Skeletal muscle satellite cell (primary cell): Measurements from ENCODE around the gene CDK11B.

Experiments
- H3K27me3 ChIP-seq: 2 replicates; pipeline ENCODE4 v1.7.0; 2013; ENCODE audit warnings: low read length; ENCODE audit not compliant: control insufficient read depth, insufficient read depth
- H3K36me3 ChIP-seq: 2 replicates; pipeline ENCODE4 v1.7.0; 2013; ENCODE audit warnings: mild to moderate bottlenecking, control low read depth, low read length; ENCODE audit not compliant: insufficient read depth
- H3K4me1 ChIP-seq: 2 replicates; pipeline ENCODE4 v1.7.0; 2013; ENCODE audit warnings: low read length; ENCODE audit not compliant: control insufficient read depth, insufficient read depth
- H3K4me2 ChIP-seq: 2 replicates; pipeline ENCODE4 v1.7.0; 2013; ENCODE audit warnings: mild to moderate bottlenecking, low read length
- H3K4me3 ChIP-seq: 2 replicates; pipeline ENCODE4 v1.7.0; 2013; ENCODE audit warnings: low read length
- H3K9ac ChIP-seq: 2 replicates; pipeline ENCODE4 v1.7.0; 2013; ENCODE audit warnings: mild to moderate bottlenecking, low read depth, low read length, moderate library complexity
- H3K9me3 ChIP-seq: replicated peaks from 2 replicates; pipeline ENCODE4 v1.7.0; 2013; ENCODE audit warnings: mild to moderate bottlenecking, control low read depth, low read length

Gene CDK11B

GRCh38 chr1:1602968-1603506, 55.8 kb downstream of the CDK11B start:
- Histone ChIP-seq H3K27me3 (peaks cover 55% of the 10 kb centered on the region), H3K4me3 (no peak overlapping the region), H3K36me3 (no peaks in the 10 kb centered on the region), H3K4me1 (peaks cover 2% of the 10 kb centered on the region), H3K9me3 (no peaks in the 10 kb centered on the region), H3K9ac (no peak overlapping the region), H3K4me2 (no peak overlapping the region)

DNA sequence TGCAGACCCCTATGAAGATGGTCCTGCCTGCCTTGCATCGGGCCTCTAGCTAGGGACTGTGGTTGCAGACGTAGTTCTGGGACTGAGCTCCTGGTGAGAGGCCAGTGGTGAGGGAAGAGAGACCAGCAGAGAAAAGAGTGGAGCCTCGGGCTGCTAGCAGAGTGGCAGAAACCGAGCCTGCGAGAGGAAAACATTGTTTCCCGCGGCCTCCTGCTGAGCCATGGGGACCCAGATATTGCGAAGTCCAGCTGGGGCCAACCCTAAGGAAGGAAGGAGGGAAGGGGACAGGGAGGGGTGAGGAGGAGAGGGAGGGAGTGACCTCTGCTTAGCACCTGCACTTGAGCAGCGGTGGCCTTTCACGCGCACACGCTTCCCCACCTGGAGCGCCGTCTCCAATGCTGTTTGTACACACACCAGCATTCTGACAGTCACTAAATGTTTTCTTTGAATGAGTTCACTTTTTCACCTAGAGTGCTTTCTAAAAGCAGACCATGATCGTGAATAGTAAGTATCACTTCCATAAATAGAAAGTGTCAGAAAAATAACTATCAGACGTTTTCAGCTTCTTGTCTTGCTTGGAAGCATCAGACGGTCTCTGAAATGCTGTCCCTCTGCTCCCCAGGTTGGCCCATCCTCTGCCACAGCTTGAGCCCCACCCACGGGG, 56.4 kb downstream of the CDK11B start:
- Histone ChIP-seq H3K4me1 (peaks cover 7% of the 10 kb centered on the region), H3K36me3 (no peaks in the 10 kb centered on the region), H3K9ac (no peak overlapping the region), H3K4me2 (no peak overlapping the region), H3K27me3 (peaks cover 61% of the 10 kb centered on the region), H3K4me3 (no peak overlapping the region), H3K9me3 (no peaks in the 10 kb centered on the region)

DNA sequence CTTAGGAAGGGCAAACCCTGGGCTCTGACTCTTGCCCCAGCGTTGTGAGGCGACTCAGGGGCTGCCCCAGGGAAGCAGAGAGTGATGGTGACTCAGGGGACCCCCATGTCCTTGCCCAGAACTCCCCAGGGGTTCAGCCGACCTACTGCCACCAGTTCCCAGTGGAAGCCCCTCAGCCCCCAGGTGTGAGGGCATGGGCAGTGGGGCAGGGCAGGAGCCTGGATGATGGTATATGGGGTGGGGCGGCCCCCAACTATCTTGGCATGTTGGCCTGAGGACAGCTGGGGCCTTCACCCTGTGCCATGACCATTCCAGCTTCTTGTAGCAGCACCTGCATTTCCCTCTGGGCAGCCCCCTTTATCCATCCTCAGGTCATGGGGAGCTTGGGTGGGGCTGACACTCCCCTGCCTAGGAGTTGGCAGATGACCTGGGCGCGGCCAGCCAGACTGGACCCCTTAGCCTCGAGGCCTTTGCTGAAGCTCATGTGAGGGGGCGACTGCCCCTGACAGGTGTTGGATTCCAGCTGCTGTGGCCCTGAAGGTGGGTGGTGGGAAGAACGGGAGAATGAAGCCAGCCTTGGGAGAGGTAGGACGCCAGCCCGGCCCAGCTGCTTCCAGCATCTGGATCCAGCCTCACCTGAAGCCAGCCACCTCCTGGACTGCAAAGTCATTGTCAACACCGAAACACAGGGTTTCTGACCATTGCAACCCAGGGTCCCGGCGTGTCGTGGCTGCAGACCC, 57.1 kb downstream of the CDK11B start:
- Histone ChIP-seq H3K4me3 (no peak overlapping the region), H3K4me1 (peaks cover 8% of the 10 kb centered on the region), H3K9ac (no peak overlapping the region), H3K9me3 (no peaks in the 10 kb centered on the region), H3K36me3 (no peaks in the 10 kb centered on the region), H3K4me2 (no peak overlapping the region), H3K27me3 (peaks cover 67% of the 10 kb centered on the region)

DNA sequence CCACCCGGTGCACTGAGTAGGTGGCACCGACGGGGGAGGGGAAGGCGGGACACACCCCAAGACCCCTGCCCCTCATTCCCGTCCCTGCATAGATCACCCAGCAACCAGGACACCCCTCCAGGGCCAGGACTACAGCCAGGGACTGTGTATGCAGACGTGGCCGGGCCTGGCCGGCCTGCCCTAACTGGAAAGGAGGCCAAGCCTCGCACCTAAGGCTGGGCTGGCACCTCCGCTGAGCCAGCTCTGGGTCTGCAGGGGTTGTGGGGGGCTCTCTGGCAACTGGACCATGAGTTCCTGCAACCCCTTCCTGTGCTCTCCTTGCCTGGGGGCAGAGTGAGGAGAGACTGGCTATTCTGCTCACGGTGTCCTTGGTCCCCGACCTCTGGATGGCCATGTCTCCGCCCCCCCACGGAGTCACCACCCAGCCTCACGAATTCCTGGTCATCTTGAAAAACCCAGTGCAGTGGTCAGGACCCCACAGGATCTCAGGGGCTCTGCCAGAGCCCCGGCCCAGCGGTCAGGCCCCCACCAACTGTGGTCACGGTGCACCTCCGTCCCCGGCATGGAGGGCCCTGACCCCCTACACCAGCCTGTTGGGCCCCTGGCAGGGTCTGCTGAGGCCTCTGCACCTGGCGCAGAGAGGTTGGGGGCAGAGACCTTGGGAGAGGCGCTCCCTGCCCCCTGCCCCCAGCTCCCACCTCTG, 57.8 kb downstream of the CDK11B start:
- Histone ChIP-seq H3K9me3 (no peaks in the 10 kb centered on the region), H3K9ac (no peak overlapping the region), H3K4me2 (no peak overlapping the region), H3K4me1 (peaks cover 8% of the 10 kb centered on the region), H3K4me3 (no peak overlapping the region), H3K36me3 (no peaks in the 10 kb centered on the region), H3K27me3 (peaks cover 74% of the 10 kb centered on the region)

DNA sequence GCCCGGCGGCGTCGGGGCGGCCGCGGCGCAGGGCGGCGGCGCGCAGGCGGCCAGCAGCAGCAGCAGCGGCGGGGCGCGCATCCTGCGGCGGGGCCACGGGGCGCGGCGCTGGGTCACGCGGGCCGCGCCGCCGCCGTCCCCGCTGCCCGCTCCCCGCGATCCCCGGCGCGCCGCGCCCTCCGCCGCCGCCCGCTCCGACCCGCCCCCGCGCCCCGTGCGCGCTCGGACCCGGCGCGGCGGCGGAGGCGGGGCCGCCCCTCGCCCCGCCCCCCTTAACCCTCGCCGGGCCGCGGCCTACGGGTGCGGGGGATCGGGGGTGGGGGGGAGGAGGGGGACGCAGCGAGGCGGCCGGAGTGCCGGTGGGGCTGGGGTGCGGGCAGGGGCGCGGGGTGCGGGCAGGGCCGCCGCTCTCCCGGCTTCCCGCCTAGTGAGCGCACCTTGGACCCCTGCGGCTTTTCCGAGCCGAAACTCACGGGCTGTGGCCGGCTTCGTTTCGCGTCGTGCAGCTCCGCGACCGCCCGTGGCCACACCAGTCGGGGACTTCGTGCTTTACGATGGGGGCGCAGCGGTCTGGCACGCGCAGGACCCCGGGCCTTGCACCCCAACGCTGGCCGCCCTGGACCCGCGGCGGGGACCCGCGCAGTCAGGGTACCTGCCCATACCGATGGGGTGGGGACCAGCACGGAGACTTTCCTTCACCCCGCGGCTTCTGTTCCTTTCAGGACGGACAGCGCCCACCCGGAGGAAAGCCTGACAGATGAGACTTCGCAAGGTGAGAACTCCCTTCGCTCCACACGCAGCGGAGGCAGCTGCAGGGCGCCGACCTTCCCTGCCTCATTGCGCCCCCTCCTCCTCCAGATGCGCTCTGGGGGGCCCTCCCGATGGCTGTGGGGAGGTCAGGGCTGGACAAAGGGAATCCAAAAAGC, 58.6 kb downstream of the CDK11B start, which contains the start of gene FNDC10:
Gene FNDC10 (minus strand): TSS at position 201 of the 926 bp plus-strand sequence. CDS start 120 bp downstream, at position 81.
- Histone ChIP-seq H3K9ac (no peak within 1 kb of the TSS), H3K4me1 (peaks cover 8% of the 10 kb centered on the region), H3K27me3 (peaks cover 80% of the 10 kb centered on the region)

GRCh38 chr1:1599030-1599934, 59.5 kb downstream of the CDK11B start:
- no peaks in the 10 kb centered on the region for H3K9me3 ChIP-seq
- H3K4me1 ChIP-seq: peaks cover 8% of the 10 kb centered on the region
- H3K4me2 ChIP-seq: peak overlapping the region; percentile 70
- H3K9ac ChIP-seq: no peak overlapping the region
- peak overlapping the region; percentile 57 for H3K4me3 ChIP-seq
- H3K27me3 ChIP-seq: peaks cover 75% of the 10 kb centered on the region
- H3K36me3 ChIP-seq: no peaks in the 10 kb centered on the region

More for the DNA sequence above, 58.6 kb downstream of the CDK11B start, which contains the start of gene FNDC10:
- H3K4me2 ChIP-seq: peak within 1 kb of the TSS; percentile 73
- H3K4me3 ChIP-seq: peak within 1 kb of the TSS; percentile 60
- no peaks in the 10 kb centered on the region for H3K9me3 ChIP-seq
- H3K36me3 ChIP-seq: no peaks in the 10 kb centered on the region

DNA sequence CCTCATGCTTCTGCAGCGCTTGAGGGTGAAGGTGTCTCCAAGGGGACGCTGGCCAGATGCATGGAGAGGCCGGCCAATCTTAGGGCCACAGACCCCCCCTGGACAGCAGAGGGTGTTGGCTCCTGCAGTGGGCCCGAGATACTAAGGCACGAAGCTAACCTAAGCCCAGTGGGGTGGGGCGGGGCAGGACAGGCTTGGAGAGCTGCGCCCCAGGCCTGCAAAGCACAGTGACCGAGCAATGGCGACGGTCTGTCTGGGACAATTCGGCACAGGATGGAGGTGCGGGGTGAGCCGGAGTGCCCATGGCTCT, 60.1 kb downstream of the CDK11B start:
- H3K4me1 ChIP-seq: peaks cover 8% of the 10 kb centered on the region
- no peak overlapping the region for H3K9ac ChIP-seq
- H3K36me3 ChIP-seq: no peaks in the 10 kb centered on the region
- peaks cover 73% of the 10 kb centered on the region for H3K27me3 ChIP-seq
- no peak overlapping the region for H3K4me2 ChIP-seq
- no peaks in the 10 kb centered on the region for H3K9me3 ChIP-seq
- H3K4me3 ChIP-seq: no peak overlapping the region

- Histone ChIP-seq H3K4me3 (no peak overlapping the region), H3K36me3 (no peaks in the 10 kb centered on the region), H3K9ac (no peak overlapping the region), H3K9me3 (no peaks in the 10 kb centered on the region), H3K4me2 (no peak overlapping the region), H3K27me3 (peaks cover 68% of the 10 kb centered on the region), H3K4me1 (peaks cover 8% of the 10 kb centered on the region)
Observed at GRCh38 chr1:1598051-1598719, 60.6 kb downstream of the CDK11B start.

- Histone ChIP-seq H3K9ac (no peak overlapping the region), H3K4me1 (peaks cover 8% of the 10 kb centered on the region), H3K27me3 (peaks cover 64% of the 10 kb centered on the region), H3K4me3 (no peak overlapping the region), H3K9me3 (no peaks in the 10 kb centered on the region), H3K4me2 (no peak overlapping the region), H3K36me3 (no peaks in the 10 kb centered on the region)
Observed at GRCh38 chr1:1597275-1597930, 61.4 kb downstream of the CDK11B start.
